ENCODE results near the gene MEIS2. TPM values are rescaled to one million over a fixed set of nuclear protein-coding genes. Genes with fewer than 3 reads are reported as not detected.

Gene MEIS2
- total RNA-seq, 1 donor from 2014 or later = 58.5 TPM

- H3K4me3 Mint-ChIP-seq = peak overlapping the region; percentile 72
- no peaks in the 10 kb centered on the region for H3K9me3 Mint-ChIP-seq
- DNase-seq (ENCODE audit: low read depth, low spot score) = no peak
- peaks cover 58% of the 10 kb centered on the region for H3K4me1 Mint-ChIP-seq
- TF ChIP-seq CTCF (conservative IDR thresholded peaks at IDR 0.05) = no peak
- peaks cover 99% of the 10 kb centered on the region for H3K27me3 Mint-ChIP-seq (ENCODE audit: low read depth)
- no peak overlapping the region for H3K27ac Mint-ChIP-seq (ENCODE audit: unreplicated experiment)
- peaks cover 9% of the 10 kb centered on the region for H3K36me3 Mint-ChIP-seq (ENCODE audit: low read depth)
Observed at GRCh38 chr15:36879568-36880222, 220.7 kb downstream of the MEIS2 start.

GRCh38 chr15:36878684-36879262 is 221.6 kb downstream of the MEIS2 start:
- no peaks in the 10 kb centered on the region for H3K9me3 Mint-ChIP-seq
- no peak for TF ChIP-seq CTCF (conservative IDR thresholded peaks at IDR 0.05)
- H3K36me3 Mint-ChIP-seq (ENCODE audit: low read depth) = peaks cover 9% of the 10 kb centered on the region
- peaks cover 48% of the 10 kb centered on the region for H3K4me1 Mint-ChIP-seq
- peaks cover 98% of the 10 kb centered on the region for H3K27me3 Mint-ChIP-seq (ENCODE audit: low read depth)
- no peak overlapping the region for H3K27ac Mint-ChIP-seq (ENCODE audit: unreplicated experiment)
- DNase-seq (ENCODE audit: low read depth, low spot score) = no peak
- peak overlapping the region; percentile 12 for H3K4me3 Mint-ChIP-seq

GRCh38 chr15:36877796-36878683 is 222.3 kb downstream of the MEIS2 start:
- H3K9me3 Mint-ChIP-seq = no peaks in the 10 kb centered on the region
- no peak for TF ChIP-seq CTCF (conservative IDR thresholded peaks at IDR 0.05)
- H3K4me3 Mint-ChIP-seq = peak overlapping the region; percentile 72
- H3K4me1 Mint-ChIP-seq = peaks cover 44% of the 10 kb centered on the region
- H3K27ac Mint-ChIP-seq (ENCODE audit: unreplicated experiment) = no peak overlapping the region
- peaks cover 96% of the 10 kb centered on the region for H3K27me3 Mint-ChIP-seq (ENCODE audit: low read depth)
- H3K36me3 Mint-ChIP-seq (ENCODE audit: low read depth) = peaks cover 11% of the 10 kb centered on the region
- peak; percentile 12 for DNase-seq (ENCODE audit: low read depth, low spot score)

DNA sequence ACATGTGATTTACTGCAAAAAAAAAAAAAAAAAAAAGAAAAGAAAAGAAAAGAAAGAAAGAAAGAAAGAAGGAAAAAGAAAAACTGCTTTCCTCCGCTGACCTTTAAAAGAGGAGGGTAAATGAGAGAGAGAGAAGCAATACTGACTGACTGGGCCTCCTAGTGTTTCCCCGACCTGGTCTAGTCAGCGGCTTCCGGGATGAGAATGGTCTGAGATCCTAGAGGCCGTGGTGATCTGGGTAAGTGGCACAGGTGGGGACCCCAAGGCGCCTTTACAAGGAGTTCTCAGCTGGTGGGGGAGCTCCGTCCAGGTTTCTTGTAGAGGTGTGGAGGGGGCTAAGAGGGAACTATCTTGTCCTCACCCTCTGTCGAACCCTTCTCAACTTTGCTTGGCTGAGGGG is 223.1 kb downstream of the MEIS2 start:
- Mint-ChIP-seq H3K27ac (ENCODE audit: unreplicated experiment) (no peak overlapping the region), H3K4me1 (peaks cover 38% of the 10 kb centered on the region), H3K9me3 (no peaks in the 10 kb centered on the region), H3K4me3 (peak overlapping the region; percentile 72), H3K27me3 (ENCODE audit: low read depth) (peaks cover 90% of the 10 kb centered on the region), H3K36me3 (ENCODE audit: low read depth) (peaks cover 11% of the 10 kb centered on the region)
- TF ChIP-seq CTCF (conservative IDR thresholded peaks at IDR 0.05) = no peak
- DNase-seq (ENCODE audit: low read depth, low spot score) = no peak

- Mint-ChIP-seq H3K27me3 (ENCODE audit: low read depth) (peaks cover 75% of the 10 kb centered on the region), H3K27ac (ENCODE audit: unreplicated experiment) (no peak overlapping the region)
Observed at GRCh38 chr15:36875740-36876334, 224.5 kb downstream of the MEIS2 start.

More at GRCh38 chr15:36875740-36876334, 224.5 kb downstream of the MEIS2 start:
- DNase-seq (ENCODE audit: low read depth, low spot score) = no peak
- Mint-ChIP-seq H3K36me3 (ENCODE audit: low read depth) (peaks cover 11% of the 10 kb centered on the region), H3K9me3 (no peaks in the 10 kb centered on the region), H3K4me3 (no peak overlapping the region), H3K4me1 (peaks cover 35% of the 10 kb centered on the region)
- no peak for TF ChIP-seq CTCF (conservative IDR thresholded peaks at IDR 0.05)

All from neural crest cell (in vitro differentiated cells).